22Rv1 (cell line): Measurements from ENCODE around the gene BATF3.

Experiments used
- ZFX ChIP-seq: fragments of 450-650 bp; IDR thresholded peaks from 2 replicates; pipeline ENCODE4 v1.6.1; 2017; ENCODE audit warnings: antibody characterized with exemption, borderline replicate concordance
- TF ChIP-seq, protein P1 (sequence below): fragments of 450-650 bp; IDR thresholded peaks from 2 replicates; pipeline ENCODE4 v1.5.1; 2017; ENCODE audit warnings: mild to moderate bottlenecking

DNA sequence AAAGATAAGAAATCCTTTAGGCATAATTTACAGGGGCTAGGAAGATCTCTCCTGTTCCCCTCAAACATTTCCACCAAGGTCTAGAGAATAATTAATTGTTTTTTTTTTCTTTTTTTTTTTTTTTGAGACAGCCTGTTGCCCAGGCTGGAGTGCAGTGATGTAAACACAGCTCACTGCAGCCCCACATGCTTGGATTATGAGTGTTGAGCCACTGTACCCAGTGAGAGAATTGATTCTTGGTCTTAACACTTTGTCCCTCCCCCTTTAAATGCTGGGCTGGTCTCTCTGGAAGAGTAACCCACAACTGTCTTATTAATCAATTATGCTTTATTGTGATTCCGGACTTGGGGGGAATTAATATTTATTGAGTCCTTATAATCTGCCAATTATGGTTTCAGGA is 57.7 kb downstream of the BATF3 start:
- TF ChIP-seq, protein P1, sequence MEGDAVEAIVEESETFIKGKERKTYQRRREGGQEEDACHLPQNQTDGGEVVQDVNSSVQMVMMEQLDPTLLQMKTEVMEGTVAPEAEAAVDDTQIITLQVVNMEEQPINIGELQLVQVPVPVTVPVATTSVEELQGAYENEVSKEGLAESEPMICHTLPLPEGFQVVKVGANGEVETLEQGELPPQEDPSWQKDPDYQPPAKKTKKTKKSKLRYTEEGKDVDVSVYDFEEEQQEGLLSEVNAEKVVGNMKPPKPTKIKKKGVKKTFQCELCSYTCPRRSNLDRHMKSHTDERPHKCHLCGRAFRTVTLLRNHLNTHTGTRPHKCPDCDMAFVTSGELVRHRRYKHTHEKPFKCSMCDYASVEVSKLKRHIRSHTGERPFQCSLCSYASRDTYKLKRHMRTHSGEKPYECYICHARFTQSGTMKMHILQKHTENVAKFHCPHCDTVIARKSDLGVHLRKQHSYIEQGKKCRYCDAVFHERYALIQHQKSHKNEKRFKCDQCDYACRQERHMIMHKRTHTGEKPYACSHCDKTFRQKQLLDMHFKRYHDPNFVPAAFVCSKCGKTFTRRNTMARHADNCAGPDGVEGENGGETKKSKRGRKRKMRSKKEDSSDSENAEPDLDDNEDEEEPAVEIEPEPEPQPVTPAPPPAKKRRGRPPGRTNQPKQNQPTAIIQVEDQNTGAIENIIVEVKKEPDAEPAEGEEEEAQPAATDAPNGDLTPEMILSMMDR, result no peak
- TF ChIP-seq ZFX, result no peak
